SK-N-SH treated with all-trans-retinoic acid at 6 μM for 48 hours (cell line): ENCODE data around the gene FOXE3.

Experiments used
- ATAC-seq: fragments of 200-7000 bp; cut with Tn5 transposase; 3 replicates; pipeline ENCODE4 v1.9.1; 2020; ENCODE audit warnings: mild to moderate bottlenecking, moderate library complexity
- ARNTL ChIP-seq: fragments of 450-650 bp; formaldehyde crosslinking; IDR thresholded peaks from 2 replicates; pipeline ENCODE4 v1.5.0; 2020; ENCODE audit warnings: low read depth, mild to moderate bottlenecking, moderate library complexity, borderline replicate concordance
- BACH2 ChIP-seq: fragments of 250-450 bp; sonication (Bioruptor Pico); IDR thresholded peaks from 2 replicates; pipeline ENCODE4 v1.9.0; 2021; ENCODE audit warnings: mild to moderate bottlenecking, borderline replicate concordance
- CREB5 ChIP-seq: fragments of 250-450 bp; sonication (Bioruptor Pico); IDR thresholded peaks from 2 replicates; pipeline ENCODE4 v1.5.1; 2020; ENCODE audit warnings: low read depth, mild to moderate bottlenecking, moderate library complexity
- CSDC2 ChIP-seq: fragments of 250-450 bp; sonication (Bioruptor Pico); IDR thresholded peaks from 2 replicates; pipeline ENCODE4 v1.5.0; 2020; ENCODE audit warnings: mild to moderate bottlenecking, moderate library complexity
- ESRRG ChIP-seq: fragments of 250-450 bp; sonication (Bioruptor Pico); IDR thresholded peaks from 2 replicates; pipeline ENCODE4 v1.6.1; 2021; ENCODE audit warnings: mild to moderate bottlenecking
- GLIS3 ChIP-seq: fragments of 250-450 bp; sonication (Bioruptor Pico); IDR thresholded peaks from 2 replicates; pipeline ENCODE4 v1.5.0; 2020; ENCODE audit warnings: mild to moderate bottlenecking, moderate library complexity
- ISL1 ChIP-seq: fragments of 250-450 bp; sonication (Bioruptor Pico); IDR thresholded peaks from 2 replicates; pipeline ENCODE4 v2.1.2; 2022; ENCODE audit warnings: mild to moderate bottlenecking, moderate library complexity
- OSR1 ChIP-seq: fragments of 250-450 bp; sonication (Bioruptor Pico); IDR thresholded peaks from 2 replicates; pipeline ENCODE4 v1.8.0; 2022; ENCODE audit warnings: moderate library complexity, mild to moderate bottlenecking, inconsistent platforms
- PATZ1 ChIP-seq: fragments of 250-450 bp; sonication (Bioruptor Pico); IDR thresholded peaks from 2 replicates; pipeline ENCODE4 v1.8.0; 2020; ENCODE audit warnings: mild to moderate bottlenecking, moderate library complexity, borderline replicate concordance
- POU6F1 ChIP-seq: fragments of 250-450 bp; sonication (Bioruptor Pico); IDR thresholded peaks from 2 replicates; pipeline ENCODE4 v1.8.0; 2021; ENCODE audit warnings: low read depth, mild to moderate bottlenecking, moderate library complexity, borderline replicate concordance
- PPARA ChIP-seq: fragments of 250-450 bp; sonication (Bioruptor Pico); IDR thresholded peaks from 2 replicates; pipeline ENCODE4 v1.5.0; 2020; ENCODE audit warnings: mild to moderate bottlenecking, borderline replicate concordance
- RARB ChIP-seq: fragments of 250-450 bp; sonication (Bioruptor Pico); IDR thresholded peaks from 2 replicates; pipeline ENCODE4 v1.8.0; 2021; ENCODE audit warnings: mild to moderate bottlenecking, moderate library complexity
- SNAI2 ChIP-seq: fragments of 250-450 bp; sonication (Bioruptor Pico); IDR thresholded peaks from 2 replicates; pipeline ENCODE4 v1.5.0; 2020; ENCODE audit warnings: mild to moderate bottlenecking, moderate library complexity
- TCF4 ChIP-seq: fragments of 250-450 bp; sonication (Bioruptor Pico); IDR thresholded peaks from 2 replicates; pipeline ENCODE4 v1.8.0; 2021; ENCODE audit warnings: mild to moderate bottlenecking, moderate library complexity, borderline replicate concordance
- TOX ChIP-seq: fragments of 250-450 bp; sonication (Bioruptor Pico); IDR thresholded peaks from 2 replicates; pipeline ENCODE4 v1.8.0; 2021; ENCODE audit warnings: mild to moderate bottlenecking, moderate library complexity, borderline replicate concordance
- TSHZ2 ChIP-seq: fragments of 250-450 bp; sonication (Bioruptor Pico); IDR thresholded peaks from 2 replicates; pipeline ENCODE4 v1.5.0; 2020; ENCODE audit warnings: mild to moderate bottlenecking, moderate library complexity
- ZC3H10 ChIP-seq: fragments of 250-450 bp; sonication (Bioruptor Pico); IDR thresholded peaks from 2 replicates; pipeline ENCODE4 v1.5.1; 2021; ENCODE audit warnings: mild to moderate bottlenecking, moderate library complexity
- ZFP3 ChIP-seq: fragments of 250-450 bp; sonication (Bioruptor Pico); IDR thresholded peaks from 2 replicates; pipeline ENCODE4 v1.5.0; 2020; ENCODE audit warnings: mild to moderate bottlenecking, moderate library complexity
- ZFP30 ChIP-seq: fragments of 450-650 bp; formaldehyde crosslinking; IDR thresholded peaks from 2 replicates; pipeline ENCODE4 v1.5.0; 2022; ENCODE audit warnings: mild to moderate bottlenecking, moderate library complexity
- ZNF565 ChIP-seq: fragments of 450-650 bp; formaldehyde crosslinking; conservative IDR thresholded peaks from 2 replicates; pipeline ENCODE4 v1.5.0; 2020; ENCODE audit warnings: low read depth, mild to moderate bottlenecking, moderate library complexity
- ZNF70 ChIP-seq: fragments of 450-650 bp; formaldehyde crosslinking; IDR thresholded peaks from 2 replicates; pipeline ENCODE4 v1.5.0; 2020; ENCODE audit warnings: mild to moderate bottlenecking, moderate library complexity
- ZNF8 ChIP-seq: fragments of 450-650 bp; formaldehyde crosslinking; IDR thresholded peaks from 2 replicates; pipeline ENCODE4 v1.5.0; 2020; ENCODE audit warnings: mild to moderate bottlenecking, moderate library complexity
- TF ChIP-seq, protein P1 (sequence below): fragments of 250-450 bp; sonication (Bioruptor Pico); IDR thresholded peaks from 2 replicates; pipeline ENCODE4 v1.5.1; 2021; ENCODE audit warnings: mild to moderate bottlenecking, moderate library complexity

FOXE3 gene

DNA sequence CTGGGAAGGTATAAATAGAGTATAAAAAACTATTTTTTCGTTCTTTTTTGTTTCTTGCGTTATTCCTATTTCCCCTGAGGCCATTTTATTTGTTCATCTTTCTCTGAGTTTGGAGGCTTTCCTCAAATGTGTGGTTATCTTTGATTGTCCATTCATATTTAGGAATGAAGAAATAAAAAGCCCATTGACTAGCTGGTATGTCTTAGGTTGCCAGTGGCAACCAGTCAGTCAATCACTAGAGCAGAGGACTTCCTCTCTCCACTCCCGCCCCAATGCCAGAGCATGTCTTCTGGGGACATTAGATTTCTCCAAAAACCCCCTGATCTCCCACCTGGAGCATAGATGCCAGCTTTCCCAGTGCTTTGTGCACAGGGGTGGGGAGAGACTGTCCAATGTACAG lies 20.7 kb upstream of the FOXE3 start:
- ATAC-seq: no peak
- TF ChIP-seq ZNF8: no peak
- TF ChIP-seq PPARA (CRISPR knock-in tag): no peak
- no peak for TF ChIP-seq SNAI2 (CRISPR knock-in tag)
- no peak for TF ChIP-seq RARB (CRISPR knock-in tag)
- no peak for TF ChIP-seq ESRRG (CRISPR knock-in tag)
- no peak for TF ChIP-seq BACH2 (CRISPR knock-in tag)
- TF ChIP-seq OSR1 (CRISPR knock-in tag): no peak
- TF ChIP-seq TOX: no peak

DNA sequence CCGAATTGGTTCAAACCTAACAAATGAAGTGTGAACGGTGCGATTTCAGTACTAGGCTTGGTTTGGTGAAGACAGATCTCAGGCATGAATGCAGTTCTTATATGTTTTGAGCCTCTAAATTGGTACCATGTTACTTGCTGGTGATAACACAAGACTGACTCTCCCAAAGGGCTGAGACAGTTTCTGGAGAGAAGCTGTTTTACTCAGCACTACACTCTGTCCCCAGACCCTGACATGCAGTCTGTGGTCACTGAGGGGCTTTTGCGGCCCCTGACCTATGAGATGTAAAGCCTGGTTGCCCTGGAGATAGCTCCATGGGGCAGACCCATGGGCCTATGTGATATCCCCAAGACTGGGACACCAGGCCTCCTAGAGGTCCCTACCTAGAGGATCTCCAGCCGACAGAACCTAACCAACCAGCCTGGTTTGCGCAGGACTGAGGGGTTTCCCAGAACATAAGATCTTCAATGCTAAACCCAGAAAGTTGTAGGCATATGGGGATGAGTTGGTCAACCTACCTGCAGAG lies 19.4 kb upstream of the FOXE3 start:
- TF ChIP-seq ZNF565 (CRISPR knock-in tag) (no peak), ZFP3 (no peak), PPARA (CRISPR knock-in tag) (no peak), ISL1 (CRISPR knock-in tag) (no peak), ZC3H10 (CRISPR knock-in tag) (no peak)
- ATAC-seq: no peak

GRCh38 chr1:47399138-47399845 lies 16.8 kb upstream of the FOXE3 start:
- no peak for ATAC-seq
- TF ChIP-seq, protein P1, sequence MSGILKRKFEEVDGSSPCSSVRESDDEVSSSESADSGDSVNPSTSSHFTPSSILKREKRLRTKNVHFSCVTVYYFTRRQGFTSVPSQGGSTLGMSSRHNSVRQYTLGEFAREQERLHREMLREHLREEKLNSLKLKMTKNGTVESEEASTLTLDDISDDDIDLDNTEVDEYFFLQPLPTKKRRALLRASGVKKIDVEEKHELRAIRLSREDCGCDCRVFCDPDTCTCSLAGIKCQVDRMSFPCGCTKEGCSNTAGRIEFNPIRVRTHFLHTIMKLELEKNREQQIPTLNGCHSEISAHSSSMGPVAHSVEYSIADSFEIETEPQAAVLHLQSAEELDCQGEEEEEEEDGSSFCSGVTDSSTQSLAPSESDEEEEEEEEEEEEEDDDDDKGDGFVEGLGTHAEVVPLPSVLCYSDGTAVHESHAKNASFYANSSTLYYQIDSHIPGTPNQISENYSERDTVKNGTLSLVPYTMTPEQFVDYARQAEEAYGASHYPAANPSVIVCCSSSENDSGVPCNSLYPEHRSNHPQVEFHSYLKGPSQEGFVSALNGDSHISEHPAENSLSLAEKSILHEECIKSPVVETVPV (CRISPR knock-in tag): no peak
- TF ChIP-seq TSHZ2: no peak
- TF ChIP-seq GLIS3 (CRISPR knock-in tag): no peak
- no peak for TF ChIP-seq POU6F1
- no peak for TF ChIP-seq ARNTL (CRISPR knock-in tag)
- no peak for TF ChIP-seq TCF4
- no peak for TF ChIP-seq ZNF70 (CRISPR knock-in tag)
- TF ChIP-seq ZFP30 (CRISPR knock-in tag): no peak
- no peak for TF ChIP-seq PPARA (CRISPR knock-in tag)
- TF ChIP-seq ESRRG (CRISPR knock-in tag): no peak
- no peak for TF ChIP-seq CSDC2 (CRISPR knock-in tag)
- no peak for TF ChIP-seq PATZ1 (CRISPR knock-in tag)
- no peak for TF ChIP-seq BACH2 (CRISPR knock-in tag)
- no peak for TF ChIP-seq ZNF565 (CRISPR knock-in tag)
- TF ChIP-seq ISL1 (CRISPR knock-in tag): no peak
- TF ChIP-seq RARB (CRISPR knock-in tag): no peak
- TF ChIP-seq CREB5 (CRISPR knock-in tag): no peak
- TF ChIP-seq ZC3H10 (CRISPR knock-in tag): no peak
- TF ChIP-seq, all 23 proteins: peak for 0
